ENCODE data around the gene KIF11. TPM values are rescaled to one million over a fixed set of nuclear protein-coding genes. Genes with fewer than 3 reads are reported as not detected.

Gene KIF11
- total and polyA plus RNA-seq, 2 of the 4 experiments (the other 2 are of a cell fraction) = 8.8 to 18.3 TPM

DNA sequence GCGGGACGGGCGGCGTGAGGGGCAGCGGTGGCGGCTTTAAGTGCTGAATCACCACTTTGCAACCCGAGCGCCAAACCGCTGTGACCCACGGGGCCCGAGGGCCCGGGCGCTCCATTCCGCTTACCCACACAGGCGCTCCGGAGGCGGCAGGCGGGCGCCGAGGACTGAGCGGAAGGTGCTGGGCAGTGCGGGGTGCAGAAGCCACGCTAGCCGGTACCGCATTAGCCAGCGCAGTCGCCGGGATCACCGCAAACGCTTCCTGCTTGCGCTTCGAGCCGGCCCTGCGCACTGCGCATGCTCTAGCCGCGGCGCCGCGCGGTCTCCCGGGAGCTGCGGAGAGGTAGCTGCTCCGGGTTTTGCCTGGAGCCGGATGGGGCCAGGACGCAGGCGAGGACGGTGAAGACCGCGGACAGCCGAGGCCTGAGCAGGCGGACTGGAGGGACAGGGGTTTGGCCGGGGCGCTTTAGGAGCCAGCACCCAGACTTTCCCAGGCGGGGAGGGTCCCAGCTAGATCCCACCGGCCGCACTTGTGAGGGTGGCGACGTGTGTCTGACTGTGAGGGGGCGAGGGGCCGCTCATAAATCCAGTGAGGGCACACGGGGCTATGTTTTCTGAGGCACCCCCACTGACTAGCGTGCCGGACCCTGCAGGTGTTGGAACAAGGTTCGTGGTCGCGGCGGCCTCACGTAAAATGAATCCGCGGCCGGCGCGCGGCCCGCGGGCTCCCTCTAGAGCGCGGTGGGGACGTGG is 19.0 kb upstream of the KIF11 start, which contains the start of gene IDE:
Gene IDE, minus strand, starts transcription at position 296 of the 750 bp plus-strand sequence. Its CDS starts 74 bp downstream, at position 222.
- Histone ChIP-seq H3K18ac (ENCODE audit: low read depth, low read length) (peak within 1 kb of the TSS; percentile 17), H3K4ac (ENCODE audit: low read depth, low read length) (peak within 1 kb of the TSS; percentile 86), H3K56ac (ENCODE audit: extremely low read depth, insufficient read depth, low read length) (peak within 1 kb of the TSS; percentile 86), H4K20me1 (ENCODE audit: insufficient read depth, low read length) (peaks cover 23% of the 10 kb centered on the region), H3K79me1 (ENCODE audit: low read depth in 1 of 2, low read length in 2 of 2) (peaks cover 10 to 40% of the 10 kb centered on the region in 2 experiments), H3K4me1 (ENCODE audit: control insufficient read depth, insufficient read depth, low read length) (peaks cover 4% of the 10 kb centered on the region), H2BK20ac (ENCODE audit: low read depth, low read length) (peak within 1 kb of the TSS; percentile 81; the same call in 1 of the 2 replicates), H4K5ac (ENCODE audit: low read depth, low read length) (peak within 1 kb of the TSS; percentile 33), H3K27me3 (ENCODE audit: control insufficient read depth, insufficient read depth, low read length) (no peaks in the 10 kb centered on the region), H3K27ac (ENCODE audit: insufficient read depth, low read length) (peak within 1 kb of the TSS; percentile 91), H3K9me3 (ENCODE audit: control insufficient read depth, insufficient read depth, low read length) (no peaks in the 10 kb centered on the region), H2AK9ac (replicated peaks; ENCODE audit: low read depth, low read length, poor library complexity) (peak within 1 kb of the TSS; percentile 88), H2AK5ac (ENCODE audit: low read depth, low read length) (peak within 1 kb of the TSS; percentile 79; the same call in 1 of the 2 replicates), H3K4me2 (ENCODE audit: low read depth, low read length) (peak within 1 kb of the TSS; percentile 93), H2BK120ac (ENCODE audit: low read depth, low read length) (peak within 1 kb of the TSS; percentile 70), H3K4me3 (ENCODE audit: insufficient read depth, low read depth, low read length) (peak within 1 kb of the TSS; percentile 70), H2AFZ (replicated peaks; ENCODE audit: low read length, poor library complexity) (peak within 1 kb of the TSS; percentile 99), H3K36me3 (ENCODE audit: control insufficient read depth, insufficient read depth, low read length) (no peaks in the 10 kb centered on the region), H3K23ac (ENCODE audit: low read depth, low read length) (peak within 1 kb of the TSS; percentile 96), H4K8ac (ENCODE audit: low read depth in 2 of 2, low read length in 2 of 2) (peak within 1 kb of the TSS; percentile 77 to 93), H4K91ac (ENCODE audit: insufficient read depth, low read depth, low read length) (peak within 1 kb of the TSS; percentile 80), H3K14ac (replicated peaks; ENCODE audit: low read depth, low read length) (peak within 1 kb of the TSS; percentile 91), H3K9ac (ENCODE audit: low read depth, low read length) (peak within 1 kb of the TSS; percentile 74), H3K9me1 (ENCODE audit: insufficient read depth, low read length) (peaks cover 7% of the 10 kb centered on the region), H2BK15ac (ENCODE audit: low read depth, low read length) (peak within 1 kb of the TSS; percentile 60; the same call in 1 of the 3 replicates), H2BK5ac (ENCODE audit: low read depth, low read length, poor library complexity, severe bottlenecking) (peak within 1 kb of the TSS; percentile 83)
- in situ Hi-C loops (cut with MboI; ENCODE audit: low sequenced_read_pairs) (no loop called here), intact Hi-C loops (cut with micrococcal nuclease) (loop anchor here (1.0 to 10.0 kb wide), 5 partner anchors 15 to 489 kb away; no protein-coding TSS in a partner anchor), dilution Hi-C loops (cut with HindIII; ENCODE audit: low sequenced_read_pairs, unreplicated experiment) (no loop called here)
- CTCF ChIA-PET = interaction anchor here (0.6 to 4.0 kb wide), 6 partner anchors 17 to 84 kb away, joined by 3 to 20 read pairs (median 6); no protein-coding TSS in a partner anchor
- BruUV-seq (replicated peaks) = no TSS peak
- 0% methylated on average over 43 of the region's 80 CpGs; no CpG with 5 or more reads in 1 of the 2 experiments for WGBS, 2 experiments (ENCODE audit: extremely low coverage in 2 of 2, insufficient read length in 1 of 2)
- peak; percentile 79 for ATAC-seq (ENCODE audit: low read depth)
- peak; percentile 88 for DNase-seq
- POLR2A ChIA-PET (ENCODE audit: unreplicated experiment) = interaction anchor here (0.5 to 1.0 kb wide), 2 partner anchors 29 to 41 kb away, joined by 3 read pairs; no protein-coding TSS in a partner anchor
- TF ChIP-seq CHD1 (IDR thresholded peaks at IDR 0.05; ENCODE audit: low read depth, low read length) = no peak
- TF ChIP-seq MAFK (IDR thresholded peaks at IDR 0.05; ENCODE audit: low read depth, low read length) = peak; percentile 82
- no peak for TF ChIP-seq RFX5 (IDR thresholded peaks at IDR 0.05; ENCODE audit: low read depth, low read length)
- TF ChIP-seq RCOR1 (IDR thresholded peaks at IDR 0.05; ENCODE audit: insufficient replicate concordance, low read length) = no peak
- TF ChIP-seq, protein P1, sequence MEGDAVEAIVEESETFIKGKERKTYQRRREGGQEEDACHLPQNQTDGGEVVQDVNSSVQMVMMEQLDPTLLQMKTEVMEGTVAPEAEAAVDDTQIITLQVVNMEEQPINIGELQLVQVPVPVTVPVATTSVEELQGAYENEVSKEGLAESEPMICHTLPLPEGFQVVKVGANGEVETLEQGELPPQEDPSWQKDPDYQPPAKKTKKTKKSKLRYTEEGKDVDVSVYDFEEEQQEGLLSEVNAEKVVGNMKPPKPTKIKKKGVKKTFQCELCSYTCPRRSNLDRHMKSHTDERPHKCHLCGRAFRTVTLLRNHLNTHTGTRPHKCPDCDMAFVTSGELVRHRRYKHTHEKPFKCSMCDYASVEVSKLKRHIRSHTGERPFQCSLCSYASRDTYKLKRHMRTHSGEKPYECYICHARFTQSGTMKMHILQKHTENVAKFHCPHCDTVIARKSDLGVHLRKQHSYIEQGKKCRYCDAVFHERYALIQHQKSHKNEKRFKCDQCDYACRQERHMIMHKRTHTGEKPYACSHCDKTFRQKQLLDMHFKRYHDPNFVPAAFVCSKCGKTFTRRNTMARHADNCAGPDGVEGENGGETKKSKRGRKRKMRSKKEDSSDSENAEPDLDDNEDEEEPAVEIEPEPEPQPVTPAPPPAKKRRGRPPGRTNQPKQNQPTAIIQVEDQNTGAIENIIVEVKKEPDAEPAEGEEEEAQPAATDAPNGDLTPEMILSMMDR (conservative IDR thresholded peaks at IDR 0.05; ENCODE audit: low read depth, low read length) = peak; percentile 92
- TF ChIP-seq BHLHE40 (IDR thresholded peaks at IDR 0.05; ENCODE audit: low read depth, low read length) = no peak
- no peak for TF ChIP-seq CEBPB (IDR thresholded peaks at IDR 0.05; ENCODE audit: low read depth, low read length)
- TF ChIP-seq FOS (IDR thresholded peaks at IDR 0.05; ENCODE audit: low read depth, low read length) = peak; percentile 33; the same call in 1 of the 2 replicates
- TF ChIP-seq, protein P2, sequence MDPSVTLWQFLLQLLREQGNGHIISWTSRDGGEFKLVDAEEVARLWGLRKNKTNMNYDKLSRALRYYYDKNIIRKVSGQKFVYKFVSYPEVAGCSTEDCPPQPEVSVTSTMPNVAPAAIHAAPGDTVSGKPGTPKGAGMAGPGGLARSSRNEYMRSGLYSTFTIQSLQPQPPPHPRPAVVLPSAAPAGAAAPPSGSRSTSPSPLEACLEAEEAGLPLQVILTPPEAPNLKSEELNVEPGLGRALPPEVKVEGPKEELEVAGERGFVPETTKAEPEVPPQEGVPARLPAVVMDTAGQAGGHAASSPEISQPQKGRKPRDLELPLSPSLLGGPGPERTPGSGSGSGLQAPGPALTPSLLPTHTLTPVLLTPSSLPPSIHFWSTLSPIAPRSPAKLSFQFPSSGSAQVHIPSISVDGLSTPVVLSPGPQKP (IDR thresholded peaks at IDR 0.05; ENCODE audit: borderline replicate concordance, low read depth, low read length) = no peak
- TF ChIP-seq NFE2L2 (IDR thresholded peaks at IDR 0.05; ENCODE audit: low read depth, low read length) = peak; percentile 65; the same call in 1 of the 2 replicates
- peak; percentile 83 for TF ChIP-seq RAD21 (IDR thresholded peaks at IDR 0.05; ENCODE audit: low read length)
- peak; percentile 42 for TF ChIP-seq SMC3 (IDR thresholded peaks at IDR 0.05; ENCODE audit: low read depth, low read length)
- peak; percentile 46; the same call in 1 of the 2 replicates for TF ChIP-seq MXI1 (IDR thresholded peaks at IDR 0.05; ENCODE audit: borderline replicate concordance, low read depth, low read length)
